Measurements from ENCODE around the gene EIF1B.

The EIF1B gene

GRCh38 chr3:40310705-40311104 lies 1.2 kb downstream of the EIF1B start:
- Histone ChIP-seq H3K4me3 (ENCODE audit: low read depth, low read length) (peak overlapping the region; percentile 76), H3K36me3 (peaks cover 20% of the 10 kb centered on the region), H3K4me1 (no peaks in the 10 kb centered on the region; the same call in 1 of the 2 replicates), H3K27me3 (no peaks in the 10 kb centered on the region), H3K9me3 (no peaks in the 10 kb centered on the region)
- no peak for TF ChIP-seq CTCF (IDR thresholded peaks at IDR 0.05; ENCODE audit: low read depth, low read length)
- no peak for DNase-seq

GRCh38 chr3:40312661-40313226 lies 3.2 kb downstream of the EIF1B start:
- peaks cover 20% of the 10 kb centered on the region for H3K36me3 ChIP-seq
- H3K4me3 ChIP-seq (ENCODE audit: low read depth, low read length): no peak overlapping the region
- no peaks in the 10 kb centered on the region for H3K9me3 ChIP-seq
- H3K27me3 ChIP-seq: no peaks in the 10 kb centered on the region
- no peak for DNase-seq
- no peaks in the 10 kb centered on the region; the same call in 1 of the 2 replicates for H3K4me1 ChIP-seq
- TF ChIP-seq CTCF (IDR thresholded peaks at IDR 0.05; ENCODE audit: low read depth, low read length): no peak

GRCh38 chr3:40313975-40314860 lies 4.7 kb downstream of the EIF1B start:
- no peaks in the 10 kb centered on the region for H3K27me3 ChIP-seq
- H3K9me3 ChIP-seq: no peaks in the 10 kb centered on the region
- DNase-seq: no peak
- H3K36me3 ChIP-seq: peaks cover 20% of the 10 kb centered on the region
- no peak for TF ChIP-seq CTCF (IDR thresholded peaks at IDR 0.05; ENCODE audit: low read depth, low read length)
- no peak overlapping the region for H3K4me3 ChIP-seq (ENCODE audit: low read depth, low read length)
- H3K4me1 ChIP-seq: no peaks in the 10 kb centered on the region; the same call in 1 of the 2 replicates

- peak; percentile 30 for DNase-seq
- Histone ChIP-seq H3K36me3 (peaks cover 9% of the 10 kb centered on the region), H3K9me3 (no peaks in the 10 kb centered on the region), H3K27me3 (no peaks in the 10 kb centered on the region), H3K4me1 (no peaks in the 10 kb centered on the region; the same call in 1 of the 2 replicates), H3K4me3 (ENCODE audit: low read depth, low read length) (no peak overlapping the region)
- peak; percentile 77 for TF ChIP-seq CTCF (IDR thresholded peaks at IDR 0.05; ENCODE audit: low read depth, low read length)
Measured at GRCh38 chr3:40317061-40317855, 7.8 kb downstream of the EIF1B start.

- no peak for DNase-seq
- no peaks in the 10 kb centered on the region for H3K4me1 ChIP-seq
- TF ChIP-seq CTCF (IDR thresholded peaks at IDR 0.05; ENCODE audit: low read depth, low read length): no peak
- H3K9me3 ChIP-seq: no peaks in the 10 kb centered on the region
- H3K27me3 ChIP-seq: no peaks in the 10 kb centered on the region
- H3K36me3 ChIP-seq: no peaks in the 10 kb centered on the region
- no peak overlapping the region for H3K4me3 ChIP-seq (ENCODE audit: low read depth, low read length)
Measured at GRCh38 chr3:40321818-40322217, 12.3 kb downstream of the EIF1B start.
